ENCODE results near the gene ACTN1.

- TF ChIP-seq GATA3 (IDR thresholded peaks at IDR 0.05; ENCODE audit: low read depth, low read length) (no peak), GATA2 (IDR thresholded peaks at IDR 0.05; ENCODE audit: low read depth, low read length) (no peak)
Measured at GRCh38 chr14:68836082-68836481, 143.0 kb downstream of the ACTN1 start.

Measured in SH-SY5Y (cell line).